NCI-H774 (cell line): ENCODE results near the gene CDX1.

Source experiments
- DNase-seq: peaks from one replicate; lab custom pipeline; 2025; lab: John Stamatoyannopoulos, UW

The CDX1 gene

DNA sequence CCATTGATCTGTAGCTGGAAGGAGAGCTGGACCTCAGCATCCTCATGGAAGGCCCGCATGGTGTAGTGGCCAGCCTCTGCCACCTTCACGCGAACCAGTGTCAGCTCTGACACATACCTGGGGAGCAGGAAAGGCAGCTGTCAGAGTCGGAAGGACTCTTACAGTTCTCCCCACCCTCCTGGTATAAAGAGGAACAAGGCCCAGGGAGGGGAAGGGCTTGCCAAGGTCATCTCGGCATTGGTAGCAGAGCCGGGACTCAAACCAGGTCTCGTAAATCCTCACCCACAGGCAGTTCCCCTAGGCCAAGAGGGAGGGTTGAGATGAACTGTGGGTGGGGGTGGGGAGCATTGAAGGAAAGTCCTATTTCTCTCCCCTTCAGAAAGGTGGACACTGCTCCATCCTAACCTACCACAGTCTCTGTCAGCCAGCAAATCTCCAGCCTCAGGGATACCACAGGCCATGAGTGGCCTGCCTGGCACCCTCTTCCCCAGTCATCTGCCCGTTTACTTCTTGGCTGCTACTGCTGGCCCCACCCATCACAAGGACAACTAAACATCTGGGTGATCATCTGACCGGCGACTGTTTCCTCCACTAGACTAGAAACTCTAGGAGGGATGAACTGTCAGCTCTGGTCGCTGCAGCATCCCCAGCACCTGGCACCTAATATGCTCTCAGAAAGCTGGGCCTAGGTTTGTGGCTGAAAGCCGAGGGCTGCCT, 34.4 kb upstream of the CDX1 start:
- no peak for DNase-seq

GRCh38 chr5:150132740-150133139, 33.8 kb upstream of the CDX1 start:
- DNase-seq, result no peak

DNA sequence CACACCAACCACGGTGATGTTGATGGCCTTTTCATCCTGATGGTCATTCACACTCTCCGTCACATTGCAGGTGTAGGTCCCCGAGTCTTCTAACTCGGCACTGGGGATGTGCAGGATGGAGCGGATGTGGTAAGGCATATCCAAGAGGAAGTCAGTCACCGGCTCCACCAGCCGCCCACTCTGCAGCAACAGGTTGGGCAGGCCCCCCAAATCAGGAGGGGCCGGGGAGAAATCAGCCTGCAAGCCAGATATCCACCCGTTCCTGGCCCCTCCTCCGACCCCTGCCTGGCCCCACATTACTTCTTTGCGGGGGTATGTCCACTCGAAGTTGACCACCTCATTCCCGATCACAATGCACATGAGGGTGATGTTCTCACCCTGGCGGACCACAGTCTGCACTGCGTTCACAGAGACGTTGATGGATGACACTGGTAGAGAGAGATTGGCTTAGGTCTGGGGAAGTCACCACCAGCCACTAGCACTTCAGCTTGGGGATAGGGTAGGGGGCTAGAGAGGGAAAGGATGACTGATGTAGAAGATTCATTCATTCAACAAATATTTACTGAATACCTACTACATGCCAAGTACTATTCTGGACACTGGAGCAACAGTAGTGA, 32.9 kb upstream of the CDX1 start:
- no peak for DNase-seq

- no peak for DNase-seq
Measured at GRCh38 chr5:150134198-150134588, 32.4 kb upstream of the CDX1 start.

DNA sequence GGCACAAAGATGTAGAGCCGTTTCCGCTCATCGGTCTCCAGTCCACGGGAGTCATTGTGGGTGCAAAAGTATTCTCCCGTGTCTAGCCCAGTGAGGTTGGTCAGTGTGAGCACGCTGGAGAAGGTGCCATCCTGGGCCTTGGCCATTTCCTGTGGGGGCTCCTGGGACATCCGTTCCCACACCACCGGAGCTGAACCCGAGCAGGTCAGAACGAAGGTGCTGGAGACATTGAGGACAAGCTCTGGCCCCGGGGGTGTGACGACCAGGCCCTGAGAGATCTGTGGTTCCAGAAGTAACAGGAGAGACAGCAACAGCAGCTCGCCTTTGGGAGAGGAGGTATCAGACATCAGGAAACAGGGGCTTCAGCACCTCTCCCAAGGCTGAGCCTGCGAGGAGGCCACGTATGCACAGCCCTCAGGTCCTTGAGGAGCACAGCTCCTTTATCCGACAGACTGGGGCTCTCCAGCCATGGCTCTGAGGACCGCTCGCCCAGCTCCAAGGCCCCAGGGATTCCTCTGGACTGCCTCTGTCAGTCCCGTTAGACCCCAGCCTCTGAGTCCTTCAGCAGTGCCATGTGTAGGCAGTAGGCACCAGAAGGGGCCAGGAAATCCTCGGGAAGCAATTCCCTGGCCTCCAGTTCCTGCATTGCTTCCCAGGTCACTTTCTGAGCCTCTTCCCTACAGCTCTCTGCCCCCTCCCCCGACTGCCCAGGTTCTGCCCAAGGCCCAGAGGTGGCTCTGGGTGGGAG, 30.8 kb upstream of the CDX1 start:
- DNase-seq, result no peak

- DNase-seq, result no peak
Measured at GRCh38 chr5:150136305-150137167, 30.0 kb upstream of the CDX1 start.

DNA sequence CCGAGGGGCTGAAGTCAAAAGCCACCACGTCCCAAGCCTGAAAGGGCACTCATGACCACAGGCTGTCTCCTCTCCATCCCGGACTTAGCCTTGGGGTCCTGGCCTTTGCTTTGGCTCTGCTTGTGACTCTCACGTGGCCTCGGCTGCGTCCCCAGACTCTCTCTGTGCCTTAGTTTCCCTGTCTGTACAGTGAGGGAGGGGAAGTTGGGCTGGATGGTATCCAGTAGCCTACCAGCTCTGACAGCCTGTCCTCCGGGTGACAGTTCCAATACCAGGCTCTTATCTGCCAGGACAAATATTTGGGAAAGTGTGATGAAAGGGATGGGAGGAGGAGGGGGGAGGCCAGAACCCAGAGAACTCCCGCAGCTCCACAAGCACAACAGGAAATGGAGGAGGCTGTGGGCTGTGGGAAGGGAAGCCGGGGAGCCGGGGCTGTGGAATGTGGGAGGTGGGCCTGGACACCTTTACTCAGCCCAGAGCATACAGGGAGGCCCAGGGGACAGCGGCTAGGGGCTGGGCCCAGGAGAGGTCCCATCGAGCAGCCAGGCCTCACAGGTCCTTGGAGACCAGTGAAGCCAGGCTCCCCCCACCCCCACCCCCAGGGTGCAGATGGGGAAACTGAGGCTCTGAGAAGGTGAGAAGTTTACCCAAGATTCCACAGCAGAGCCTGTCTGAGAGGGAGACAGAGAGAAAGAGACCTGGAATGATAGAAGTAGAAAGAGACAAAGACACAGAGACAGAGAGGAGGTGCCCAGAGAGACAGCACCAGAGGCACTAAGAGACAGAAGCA, 29.2 kb upstream of the CDX1 start:
- DNase-seq, result no peak

DNA sequence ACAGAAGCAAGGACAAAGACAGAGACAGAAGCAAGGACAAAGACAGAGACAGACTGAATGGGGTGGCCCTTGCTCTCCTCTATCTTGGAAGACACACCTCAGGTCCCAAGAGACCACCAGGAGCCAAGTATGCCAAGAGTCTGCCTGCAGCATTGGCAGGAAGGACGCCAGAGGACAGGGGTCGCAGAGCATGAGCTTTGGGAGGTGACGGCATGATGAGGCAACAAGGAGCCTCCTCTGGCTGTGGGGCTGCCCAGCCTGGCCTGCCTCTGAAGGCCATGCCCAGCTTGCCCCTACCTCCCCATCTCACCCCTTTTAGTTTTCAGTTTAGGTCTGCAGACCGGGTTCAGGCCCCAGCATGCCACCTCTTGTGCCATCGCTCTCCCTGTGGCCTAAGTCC, 28.6 kb upstream of the CDX1 start:
- no peak for DNase-seq

GRCh38 chr5:150138551-150139265, 27.9 kb upstream of the CDX1 start:
- no peak for DNase-seq

GRCh38 chr5:150139334-150139733, 27.2 kb upstream of the CDX1 start:
- no peak for DNase-seq

DNA sequence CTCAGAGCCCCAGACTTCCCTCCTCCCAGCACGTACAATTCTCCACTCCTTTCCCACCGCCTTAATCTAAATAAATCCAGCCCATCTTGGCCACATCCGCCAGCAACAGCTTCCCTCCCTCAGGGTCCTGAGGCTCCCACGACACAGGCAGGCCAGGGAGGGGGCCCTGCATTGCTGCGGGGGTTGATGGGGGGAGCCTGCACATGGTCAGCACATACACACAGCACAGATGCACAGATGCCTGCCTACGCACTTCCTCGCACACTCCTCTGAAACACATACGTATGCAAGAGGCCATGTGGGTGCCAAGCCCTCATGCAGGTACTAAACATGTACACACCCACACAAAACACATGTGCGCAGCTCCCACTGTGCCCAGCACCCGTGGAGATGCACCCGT, 25.7 kb upstream of the CDX1 start:
- DNase-seq, result no peak

DNA sequence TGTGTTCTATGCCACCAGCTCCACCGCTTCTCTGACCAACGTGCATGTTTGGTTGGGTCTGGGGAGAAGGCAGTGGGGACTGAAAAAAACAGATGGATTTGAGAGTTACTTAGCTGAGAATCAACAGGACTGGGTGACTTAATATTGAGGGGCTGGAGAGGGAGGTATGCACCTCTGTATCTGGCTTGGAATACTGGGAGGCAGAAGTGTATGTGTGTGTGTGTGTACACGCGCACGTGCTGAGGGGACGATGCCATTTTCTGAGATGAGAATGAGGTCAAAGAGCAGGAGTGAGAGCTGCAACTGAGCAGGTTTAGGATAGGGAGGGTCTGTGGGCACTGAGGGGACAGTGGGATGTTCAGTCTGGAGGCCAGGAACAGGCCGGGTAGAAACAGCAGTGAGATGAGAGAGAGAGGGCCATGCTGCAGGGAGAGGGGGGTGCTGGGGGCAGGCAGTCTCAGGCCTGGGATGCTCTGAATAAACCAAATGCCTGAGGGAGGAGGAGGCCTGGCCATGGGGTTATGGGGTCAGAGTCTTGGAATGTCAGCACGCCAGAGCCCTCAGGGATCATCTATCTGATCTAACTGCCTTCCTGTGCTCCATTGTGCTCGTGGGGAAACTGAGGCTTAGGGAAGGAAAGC, 24.9 kb upstream of the CDX1 start:
- DNase-seq, result no peak

- DNase-seq, result no peak
Measured at GRCh38 chr5:150142185-150142958, 24.2 kb upstream of the CDX1 start.

DNA sequence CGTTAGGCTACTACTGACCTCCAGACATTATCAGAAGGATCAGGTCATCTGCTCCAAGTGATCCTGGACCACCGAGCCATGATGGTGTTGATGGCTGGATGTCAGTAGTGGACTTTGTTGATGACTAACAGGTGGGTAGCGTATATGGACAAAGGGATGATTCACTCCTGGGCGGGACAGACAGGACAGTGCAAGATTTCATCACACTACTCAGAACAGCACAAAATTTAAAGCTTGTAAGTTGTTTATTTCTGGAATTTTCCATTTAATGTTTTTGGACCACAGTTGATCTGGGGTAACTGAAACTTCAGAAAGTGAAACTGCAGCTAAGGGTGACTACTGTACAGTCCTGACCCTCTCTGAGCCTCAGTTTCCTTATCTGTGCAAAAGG, 23.6 kb upstream of the CDX1 start:
- DNase-seq, result no peak

- no peak for DNase-seq
Measured at GRCh38 chr5:150143350-150144245, 23.0 kb upstream of the CDX1 start.

DNA sequence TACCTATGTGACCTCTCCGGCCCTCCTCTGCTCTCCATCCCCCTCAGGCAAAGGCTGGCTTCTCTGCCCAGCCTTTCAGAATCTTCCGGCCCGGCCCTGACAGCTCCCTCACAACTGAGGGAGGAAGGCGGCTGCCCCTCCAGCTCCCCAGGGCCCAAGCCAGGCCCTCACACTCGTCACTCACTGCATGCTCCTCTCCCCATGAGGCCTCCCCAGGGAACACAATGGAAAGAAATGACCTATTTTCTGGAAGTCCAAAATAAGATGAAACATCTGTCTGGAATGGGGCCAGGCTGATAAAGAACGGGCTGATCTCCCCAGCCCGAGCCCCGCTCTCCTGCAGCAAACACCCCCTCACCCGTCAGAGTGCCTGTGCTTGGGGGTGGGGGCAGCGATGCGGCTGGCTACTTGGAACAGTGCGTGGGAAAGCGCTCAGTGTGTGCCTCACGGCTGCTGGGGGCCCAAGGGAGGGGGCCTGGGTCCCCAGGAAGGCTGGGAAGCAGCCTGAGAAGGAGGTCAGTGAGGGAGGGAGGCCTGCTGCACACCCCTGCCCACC, 22.3 kb upstream of the CDX1 start:
- no peak for DNase-seq

GRCh38 chr5:150144879-150145278, 21.7 kb upstream of the CDX1 start:
- no peak for DNase-seq

GRCh38 chr5:150146235-150146634, 20.3 kb upstream of the CDX1 start:
- no peak for DNase-seq
